HG02759 (cell line): ENCODE results near the gene RINL.
"Not testable (repeated sequence)": the region's sequence is repeated elsewhere in the genome, so short reads cannot be mapped to it uniquely, and the experiment has no call there.

Experiments used
- ATAC-seq: cut with Tn5 transposase; IDR thresholded peaks from one replicate; pipeline ENCODE4 v1.9.1; 2021; ENCODE audit warnings: mild to moderate bottlenecking, moderate library complexity; ENCODE audit not compliant: unreplicated experiment

RINL gene

GRCh38 chr19:38905620-38906019 is 27.5 kb upstream of the RINL start:
- no peak for ATAC-seq

- ATAC-seq = no peak
Measured at GRCh38 chr19:38904581-38905539, 26.8 kb upstream of the RINL start.

GRCh38 chr19:38901683-38902082 is 23.6 kb upstream of the RINL start:
- no peak for ATAC-seq

- no peak for ATAC-seq
Measured at GRCh38 chr19:38900743-38901190, 22.7 kb upstream of the RINL start.

GRCh38 chr19:38900202-38900629 is 22.1 kb upstream of the RINL start:
- ATAC-seq = no peak

- ATAC-seq = peak; percentile 88
Measured at GRCh38 chr19:38899447-38900201, 21.5 kb upstream of the RINL start, which contains the start of the genes NFKBIB and SIRT2. NFKBIB (plus strand) TSS chr19:38899969; CDS start chr19:38900033, 64 bp downstream. SIRT2 (minus strand) TSS chr19:38899618; CDS start chr19:38899521, 97 bp downstream.

- ATAC-seq = no peak
Measured at GRCh38 chr19:38898788-38899446, 20.8 kb upstream of the RINL start.

GRCh38 chr19:38894968-38895367 is 16.9 kb upstream of the RINL start:
- no peak for ATAC-seq

GRCh38 chr19:38893341-38893771 is 15.3 kb upstream of the RINL start:
- ATAC-seq = no peak

- no peak for ATAC-seq
Measured at GRCh38 chr19:38892841-38893240, 14.8 kb upstream of the RINL start.

- no peak for ATAC-seq
Measured at GRCh38 chr19:38891771-38892170, 13.7 kb upstream of the RINL start.

GRCh38 chr19:38890686-38891085 is 12.6 kb upstream of the RINL start:
- ATAC-seq = no peak

- no peak for ATAC-seq
Measured at GRCh38 chr19:38889803-38890202, 11.7 kb upstream of the RINL start.

GRCh38 chr19:38888876-38889275 is 10.8 kb upstream of the RINL start:
- no peak for ATAC-seq

- ATAC-seq = not testable (repeated sequence)
Measured at GRCh38 chr19:38884691-38885090, 6.6 kb upstream of the RINL start.

- ATAC-seq = no peak
Measured at GRCh38 chr19:38883286-38883685, 5.2 kb upstream of the RINL start.

GRCh38 chr19:38880882-38881609 is 3.0 kb upstream of the RINL start:
- ATAC-seq = no peak

- no peak for ATAC-seq
Measured at GRCh38 chr19:38880076-38880881, 2.2 kb upstream of the RINL start.

- no peak for ATAC-seq
Measured at GRCh38 chr19:38879400-38879751, 1.3 kb upstream of the RINL start.
